Fibroblast of peridontal ligament (primary cell): ENCODE measurements around the gene PIK3R6.

Experiments used
- DNase-seq: peaks from one replicate; pipeline ENCODE4 v3.0.0-alpha.2; 2010; ENCODE audit errors: extremely low read depth

The PIK3R6 gene

DNA sequence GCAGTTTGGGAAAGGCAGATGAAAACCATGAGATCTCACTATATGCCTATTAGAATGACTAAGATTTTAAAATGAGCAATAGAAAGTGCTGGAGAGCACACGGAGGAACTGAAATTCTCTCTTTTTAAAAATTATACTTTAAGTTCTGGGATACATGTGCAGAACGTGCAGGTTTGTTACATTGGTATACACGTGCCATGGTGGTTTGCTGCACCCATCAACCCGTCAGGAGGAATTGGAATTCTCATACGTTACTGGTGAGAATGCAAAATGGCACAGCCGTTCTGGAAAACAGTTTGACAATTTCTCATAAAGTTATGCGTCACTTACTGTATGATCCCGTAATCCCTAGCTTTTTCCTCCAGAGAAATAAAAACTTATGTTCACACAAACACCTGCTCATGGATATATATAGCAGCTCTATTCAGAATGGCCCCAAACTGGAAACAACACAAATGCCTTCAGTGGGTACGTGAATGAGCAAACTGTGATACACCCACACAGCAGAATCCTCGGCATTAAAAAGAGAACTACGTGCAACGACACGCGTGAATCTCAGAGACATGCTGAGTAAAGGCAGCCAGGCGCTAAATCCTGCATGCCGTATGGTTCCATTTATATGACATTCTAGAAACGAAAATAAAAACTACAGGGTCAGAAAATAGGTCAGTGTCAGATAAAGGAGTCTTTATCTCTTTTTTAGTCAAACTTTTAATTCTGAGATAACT lies 11.8 kb downstream of the PIK3R6 start:
- no peak for DNase-seq

DNA sequence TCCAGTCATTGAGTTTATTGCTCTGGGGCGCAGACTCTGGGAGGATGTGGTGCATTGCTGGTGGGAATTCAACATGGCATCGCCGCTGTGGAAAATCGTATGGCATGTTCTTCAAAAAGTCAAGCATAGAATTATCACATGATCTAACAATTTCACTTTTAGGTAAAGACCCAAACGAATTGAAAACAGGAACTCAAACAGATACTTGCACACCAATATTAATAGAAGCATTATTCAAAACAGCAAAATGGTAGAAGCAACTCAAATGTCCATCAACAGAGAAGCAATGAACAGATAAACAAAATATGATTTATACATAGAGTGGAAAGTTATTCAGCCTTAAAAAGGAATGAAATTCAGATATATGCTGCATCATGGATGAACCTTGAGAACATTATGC lies 15.9 kb downstream of the PIK3R6 start:
- no peak for DNase-seq

DNA sequence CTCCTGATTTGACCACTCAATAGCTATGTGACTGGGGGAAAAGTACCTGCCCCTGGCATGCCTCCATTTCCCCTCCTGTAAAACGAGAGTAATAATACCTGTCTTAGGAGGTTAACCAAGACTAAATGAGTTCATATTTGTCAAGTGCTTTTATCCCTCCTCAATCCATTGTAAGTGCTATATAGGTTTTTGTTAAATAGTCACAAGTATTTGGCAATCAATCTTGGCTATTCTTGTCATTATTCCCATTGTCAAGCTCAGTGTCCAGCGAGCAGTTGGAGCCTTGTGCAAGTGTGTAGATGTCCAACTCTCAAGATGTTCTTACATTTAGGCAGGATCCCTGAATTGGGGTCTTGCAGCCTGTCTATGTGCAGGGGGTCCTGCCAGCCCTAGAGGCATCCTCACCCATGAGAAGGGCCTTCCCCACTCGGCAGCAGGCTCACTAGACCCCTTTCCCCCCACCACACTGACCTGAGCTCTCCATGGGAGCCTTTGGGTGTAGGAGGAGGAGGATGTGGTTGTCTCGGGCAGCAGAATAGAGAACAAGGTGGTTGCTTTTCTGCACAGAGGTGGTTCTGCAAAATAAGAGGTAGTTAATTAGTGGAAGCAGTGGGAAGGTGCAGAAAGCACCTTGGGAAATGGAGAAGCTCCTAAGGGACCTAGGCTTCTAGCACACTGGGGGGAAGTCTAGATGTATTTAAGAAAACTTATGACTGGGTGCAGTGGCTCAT lies 18.0 kb downstream of the PIK3R6 start:
- DNase-seq = no peak

DNA sequence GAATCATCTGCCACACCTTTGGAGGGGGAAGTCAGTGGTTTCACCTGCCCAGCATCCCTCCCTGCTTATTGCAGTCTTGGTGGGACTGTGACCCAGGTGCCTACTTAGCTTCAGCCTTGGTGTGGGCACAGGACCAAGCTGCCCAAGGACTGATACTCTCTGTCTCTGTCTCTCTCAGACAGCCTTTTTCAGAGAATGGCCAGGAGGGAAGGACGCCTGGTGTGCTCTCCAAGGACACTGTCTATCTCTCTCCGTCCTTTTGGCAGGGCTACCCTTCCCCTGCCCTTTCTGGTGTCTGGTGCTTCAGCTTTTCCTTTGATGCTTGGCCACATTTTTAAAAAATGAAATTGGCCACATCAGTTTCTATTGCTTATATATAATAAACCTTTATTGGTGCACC lies 19.6 kb downstream of the PIK3R6 start:
- DNase-seq = no peak

DNA sequence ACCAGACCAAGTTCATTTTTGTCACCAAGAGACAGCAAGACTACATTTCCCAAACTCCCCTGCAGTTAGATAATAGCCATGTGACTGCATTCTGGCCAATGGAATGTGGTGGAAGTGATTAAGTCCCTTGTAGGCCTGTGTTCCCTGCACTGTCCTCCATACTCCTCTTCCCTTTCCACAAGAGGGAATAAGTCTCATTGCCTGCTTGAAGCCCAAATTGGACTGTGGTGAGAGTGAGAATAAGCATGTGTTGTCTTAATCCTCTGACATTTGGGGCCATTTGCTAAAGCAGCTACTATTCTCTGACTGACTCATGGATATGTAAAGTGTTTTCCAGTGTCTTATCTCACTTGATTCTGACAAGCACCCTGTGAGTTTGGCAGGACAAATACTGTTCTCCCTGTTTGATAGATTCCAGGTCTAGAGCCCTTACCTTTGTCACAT lies 20.7 kb downstream of the PIK3R6 start:
- DNase-seq = no peak

DNA sequence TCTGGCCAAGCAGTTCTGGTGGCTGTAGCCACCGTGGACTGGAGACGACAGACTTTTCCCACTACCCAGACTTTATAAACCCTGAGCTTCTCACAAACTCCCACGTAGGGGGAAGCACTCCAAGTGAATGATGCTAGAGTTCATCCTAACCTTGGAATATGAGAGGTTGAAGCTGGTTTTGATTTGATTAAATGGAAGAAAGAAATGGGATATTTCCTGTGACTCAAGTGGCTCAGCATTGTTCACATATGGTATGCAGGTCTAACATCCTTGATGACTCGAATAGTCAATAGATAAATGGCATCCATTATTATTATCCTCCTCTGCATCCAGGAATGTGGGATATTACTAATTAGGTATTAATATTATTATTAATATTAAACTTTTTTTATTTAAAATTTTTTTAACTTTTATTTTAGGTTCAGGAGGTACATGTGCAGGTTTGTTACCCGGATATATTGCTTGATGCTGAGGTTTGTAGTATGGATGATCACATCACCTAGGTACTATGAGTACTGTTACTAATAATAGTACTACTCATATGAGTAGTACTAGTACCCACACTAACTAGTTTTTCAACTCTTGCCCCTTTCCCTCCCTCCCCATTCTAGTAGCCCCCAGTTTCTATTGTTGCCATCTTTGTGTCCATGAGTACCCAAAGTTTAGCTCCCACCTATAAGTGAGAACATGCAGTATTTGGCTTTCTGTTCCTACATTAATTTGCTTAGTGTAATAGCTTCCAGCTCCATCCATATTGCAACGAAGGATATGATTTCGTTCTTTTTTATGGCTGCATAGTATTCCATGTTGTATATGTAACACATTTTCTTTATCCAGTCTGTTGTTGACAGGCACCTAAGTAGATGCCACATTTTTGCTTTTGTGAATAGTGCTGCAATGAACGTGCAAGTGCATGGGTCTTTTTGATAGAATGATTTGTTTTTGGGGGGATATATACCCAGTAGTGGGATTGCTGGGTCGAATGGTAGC lies 22.9 kb downstream of the PIK3R6 start:
- no peak for DNase-seq

DNA sequence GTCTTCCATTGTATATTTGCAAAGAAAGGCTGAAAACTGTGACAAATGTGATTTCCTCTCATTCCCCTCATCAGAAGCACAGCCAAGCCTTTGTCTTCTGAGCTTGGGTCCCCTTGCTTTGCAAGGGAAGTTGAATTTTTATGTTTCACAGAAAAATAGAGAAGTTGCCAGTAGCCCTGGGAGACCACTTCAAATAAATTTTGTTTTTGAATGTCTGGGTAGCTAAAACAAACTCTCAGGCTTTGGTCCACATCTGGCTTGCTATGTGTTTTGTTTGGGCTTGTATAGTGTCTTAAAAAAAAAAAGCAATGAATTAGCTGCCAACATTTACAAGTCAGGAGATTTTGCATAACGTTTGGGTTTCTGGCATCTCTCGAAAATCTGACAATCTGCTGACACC lies 24.1 kb downstream of the PIK3R6 start:
- DNase-seq = no peak

DNA sequence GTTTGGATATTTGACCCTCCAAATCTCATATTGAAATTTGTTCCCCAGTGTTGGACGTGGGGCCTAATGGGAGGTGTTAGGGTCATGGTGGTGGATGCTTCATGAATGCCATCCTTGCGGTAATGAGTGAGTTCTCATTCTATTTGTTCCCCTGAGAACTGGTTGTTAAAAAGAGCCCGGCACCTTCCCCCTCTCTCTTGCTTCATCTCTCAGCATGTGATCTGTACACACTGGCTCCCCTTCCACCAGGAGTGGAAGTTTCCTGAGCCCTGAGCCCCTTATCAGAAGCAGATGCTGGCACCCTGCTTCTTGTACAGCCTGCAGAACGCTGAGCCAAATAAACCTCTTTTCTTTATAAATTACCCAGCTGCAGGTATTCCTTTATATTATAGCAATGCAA lies 25.6 kb downstream of the PIK3R6 start:
- DNase-seq = no peak

DNA sequence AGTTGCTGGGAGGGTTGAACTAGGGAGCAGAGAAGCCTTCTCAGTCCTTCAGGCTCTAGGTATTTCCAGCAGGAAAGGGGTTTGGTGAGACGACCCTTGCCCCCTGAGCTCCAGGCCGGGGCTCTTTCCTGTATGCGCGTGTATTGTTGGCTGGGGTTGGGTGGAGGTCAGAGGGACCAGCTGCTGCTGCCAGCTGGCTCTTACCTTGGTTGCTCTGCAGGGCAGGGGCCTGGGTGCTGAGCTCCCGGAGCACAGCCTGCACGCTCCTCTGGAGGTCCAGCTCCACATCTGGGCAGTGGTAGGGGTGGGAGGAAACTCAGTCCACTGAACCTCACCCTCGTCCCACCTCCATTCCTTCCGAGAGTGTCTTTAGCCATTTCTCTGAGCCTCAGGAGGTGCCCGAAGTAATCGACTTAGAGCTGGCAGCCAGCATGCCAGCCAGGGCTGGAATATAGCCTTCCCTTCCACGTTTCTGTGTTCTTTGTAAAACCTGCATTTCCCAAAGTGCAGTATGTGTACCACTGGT lies 28.0 kb downstream of the PIK3R6 start:
- no peak for DNase-seq

DNA sequence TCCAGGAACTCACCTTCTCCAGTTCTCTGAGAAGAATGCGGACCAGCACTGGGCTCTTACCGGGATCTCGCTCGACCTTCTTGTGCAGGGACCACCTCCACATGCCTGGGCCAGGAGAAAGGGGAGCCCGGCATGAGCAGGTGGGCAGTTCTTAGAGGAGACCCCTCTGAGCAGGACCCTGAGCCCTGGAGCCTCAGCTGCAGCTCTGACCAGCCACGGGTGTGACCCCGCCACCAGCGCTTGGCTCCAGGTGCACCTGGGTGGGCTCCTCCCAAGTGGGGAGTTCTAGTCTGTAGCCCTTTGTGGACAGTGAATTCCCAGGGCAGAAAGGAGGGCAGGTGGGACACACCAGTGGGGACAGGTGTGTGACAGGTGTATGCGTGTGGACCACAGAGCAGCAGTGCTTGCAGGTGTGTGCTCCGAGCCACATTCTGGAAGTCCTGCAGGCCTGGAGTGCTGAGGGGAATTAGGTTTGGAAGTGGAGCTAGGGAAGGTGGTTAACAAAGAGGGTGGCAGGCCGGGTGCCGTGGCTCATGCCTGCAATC lies 28.9 kb downstream of the PIK3R6 start:
- no peak for DNase-seq

DNA sequence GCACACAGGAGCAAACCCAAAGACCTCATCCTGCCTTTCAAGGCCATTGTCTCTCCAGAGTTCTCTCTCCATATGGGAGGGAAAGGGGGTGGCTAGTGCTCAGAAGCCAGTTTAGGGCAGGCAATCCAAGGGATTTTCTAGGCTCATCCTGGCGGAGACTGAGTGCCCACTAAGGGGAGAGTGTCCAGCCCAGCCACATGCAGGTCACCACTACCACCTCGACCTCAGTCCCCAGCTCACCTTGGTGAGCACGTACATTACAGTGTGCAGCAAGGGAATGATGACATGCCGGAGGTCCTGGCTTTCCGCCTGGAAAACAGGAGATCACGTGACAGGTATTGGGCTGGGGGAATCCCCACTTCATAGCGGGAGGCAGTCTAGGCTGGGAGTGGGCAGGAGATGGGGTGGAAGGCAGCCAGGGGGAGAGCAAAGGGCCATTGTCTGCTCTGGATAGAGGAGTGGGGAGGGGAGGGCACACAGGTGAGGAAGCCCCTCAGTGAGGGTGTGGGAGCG lies 29.9 kb downstream of the PIK3R6 start:
- no peak for DNase-seq

DNA sequence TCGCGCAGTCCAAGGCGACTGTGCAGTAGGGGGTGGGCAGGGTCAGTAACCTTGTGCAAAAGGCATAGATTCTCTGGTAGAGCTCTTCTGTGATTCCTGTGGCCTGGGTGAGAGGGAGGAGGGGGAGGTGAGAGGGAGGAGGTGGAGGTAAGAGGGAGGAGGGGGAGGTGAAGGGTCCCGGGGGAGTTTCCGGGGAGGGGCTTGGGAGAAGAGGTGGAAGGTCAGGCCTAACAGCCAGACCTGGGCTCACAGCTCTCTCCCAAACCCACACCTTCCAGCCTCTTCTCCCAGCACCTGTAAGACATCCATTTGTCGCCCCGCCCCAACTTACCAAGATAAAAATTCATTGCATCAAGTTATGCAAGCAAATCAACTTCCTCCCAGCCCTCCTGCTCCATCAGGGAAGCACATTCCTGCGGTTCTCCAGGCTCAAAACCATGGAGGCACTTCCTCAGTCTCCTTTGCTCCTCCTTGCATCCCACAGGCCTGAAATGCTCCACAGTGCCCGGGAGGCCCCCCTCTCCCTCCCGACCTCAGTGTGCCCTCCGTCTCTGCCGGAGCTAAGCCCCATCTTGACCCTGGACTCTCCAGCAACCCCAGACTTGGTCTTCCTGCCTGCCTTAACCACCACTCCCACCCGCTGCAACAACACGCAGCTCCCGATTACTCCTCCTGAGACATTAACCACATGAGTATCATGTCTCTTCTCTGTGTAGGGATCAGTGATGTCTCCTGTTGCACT lies 30.5 kb downstream of the PIK3R6 start:
- DNase-seq = no peak

DNA sequence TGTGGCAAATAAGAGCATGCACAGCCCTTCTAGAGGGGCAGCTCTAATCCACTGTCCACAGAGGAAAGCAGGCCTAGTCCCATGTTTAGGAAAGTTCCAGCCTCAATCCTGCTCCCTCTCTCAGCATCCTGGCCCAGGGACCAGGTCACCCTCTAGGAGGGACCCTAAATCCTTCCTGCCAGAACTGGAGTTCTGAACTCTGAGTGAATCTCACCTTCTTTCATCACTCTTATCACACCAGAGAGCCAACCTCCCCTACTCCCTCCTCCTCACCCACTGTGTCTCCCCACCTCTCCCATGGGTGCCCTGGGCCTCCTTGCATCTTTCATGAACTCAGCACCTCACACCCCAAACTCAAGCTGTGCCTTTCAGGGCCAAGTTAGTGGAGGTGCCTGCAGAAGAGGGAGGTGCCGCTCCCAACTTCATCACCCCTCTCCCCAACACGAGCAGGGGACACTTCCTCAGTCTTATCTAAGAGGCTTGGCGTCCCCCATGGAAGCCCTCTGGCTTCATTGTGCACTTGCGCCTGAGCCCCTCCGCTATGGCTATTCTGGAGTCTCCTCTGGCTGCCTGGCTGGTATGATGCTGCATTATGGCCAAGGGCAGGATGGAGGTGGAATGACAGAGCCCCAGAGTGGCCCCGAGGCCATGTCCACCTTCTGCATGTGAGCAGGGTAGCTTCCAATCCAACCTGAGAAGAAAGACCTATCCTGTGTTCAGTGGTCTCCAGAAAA lies 31.7 kb downstream of the PIK3R6 start:
- DNase-seq = no peak

DNA sequence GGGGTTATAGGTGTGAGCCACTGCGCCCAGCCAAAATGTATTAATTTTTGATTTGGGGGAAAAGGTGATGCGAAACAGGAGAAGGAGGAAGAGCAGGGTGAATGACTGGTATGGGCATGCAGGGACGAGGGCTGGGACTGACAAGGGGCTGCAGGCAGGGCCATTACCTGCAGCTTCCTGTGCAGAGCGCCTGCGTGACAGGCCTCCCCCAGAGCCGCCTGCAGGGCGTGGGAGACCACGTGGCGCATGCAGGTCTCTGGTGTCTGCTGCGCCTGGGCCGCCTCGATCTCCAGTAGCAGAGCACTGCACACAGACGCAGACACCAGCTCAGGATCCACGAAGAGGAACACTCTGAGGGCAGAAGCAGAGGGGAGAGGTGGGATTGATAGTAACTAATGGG lies 32.4 kb downstream of the PIK3R6 start:
- DNase-seq = no peak

DNA sequence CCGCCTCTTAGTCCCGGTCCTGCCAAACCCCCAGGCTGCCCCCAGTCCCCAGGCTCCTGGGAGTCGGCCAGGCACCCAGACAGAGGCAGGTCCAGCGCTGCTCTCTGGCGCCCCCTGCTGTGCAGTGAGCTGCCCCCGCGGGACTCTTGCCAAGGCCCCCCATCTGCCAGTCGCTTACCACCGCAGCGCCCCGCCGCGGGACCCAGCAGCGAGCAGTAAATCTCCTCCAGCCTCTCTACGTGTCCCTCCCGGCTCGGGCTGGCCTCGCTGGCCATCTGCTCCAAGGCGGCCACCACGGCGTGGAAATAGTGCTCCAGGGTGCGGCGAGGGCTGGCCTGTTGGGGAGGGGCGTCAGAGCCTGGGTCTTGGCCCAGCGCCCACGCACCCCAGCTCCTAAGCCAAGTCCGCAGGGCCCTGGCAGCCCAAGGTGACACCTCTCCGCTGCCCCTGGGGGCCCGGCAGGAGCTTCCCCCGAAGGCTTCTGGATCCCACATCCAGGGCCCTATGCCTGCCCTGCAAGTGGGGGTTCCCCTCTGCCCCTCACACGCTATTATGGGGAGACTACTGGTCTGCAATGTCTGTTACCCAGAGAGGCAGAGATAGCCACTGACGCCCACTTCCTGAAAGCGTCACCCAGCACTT lies 34.6 kb downstream of the PIK3R6 start:
- no peak for DNase-seq

DNA sequence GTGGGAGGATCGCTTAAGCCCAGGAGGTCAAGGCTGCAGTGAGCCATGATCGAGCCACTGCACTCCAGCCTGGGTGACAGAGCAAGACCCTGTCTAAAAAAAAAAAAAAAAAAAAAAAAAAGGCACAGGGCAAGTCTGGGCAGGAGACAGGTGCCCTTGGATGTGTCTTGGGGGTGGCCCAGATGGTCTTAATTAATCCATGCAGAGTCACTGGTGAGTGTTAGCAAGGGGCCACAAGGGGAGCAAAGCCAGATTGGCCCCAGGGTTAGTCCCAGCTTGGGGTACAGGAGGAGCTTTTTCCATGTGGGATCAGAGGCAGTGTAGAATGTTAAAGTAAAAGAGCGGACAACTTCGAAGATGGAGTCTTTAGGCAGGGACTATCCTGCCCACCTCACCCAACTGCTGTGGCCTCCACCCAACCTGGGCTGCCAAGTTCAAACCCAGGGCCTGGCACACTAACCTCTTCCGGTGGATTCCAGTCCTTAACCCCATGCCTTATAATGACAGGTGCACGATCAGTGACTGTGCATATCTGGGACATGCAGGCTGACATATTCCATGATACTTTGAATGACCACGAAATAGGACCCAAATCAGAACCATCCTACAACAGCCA lies 36.1 kb downstream of the PIK3R6 start:
- no peak for DNase-seq

DNA sequence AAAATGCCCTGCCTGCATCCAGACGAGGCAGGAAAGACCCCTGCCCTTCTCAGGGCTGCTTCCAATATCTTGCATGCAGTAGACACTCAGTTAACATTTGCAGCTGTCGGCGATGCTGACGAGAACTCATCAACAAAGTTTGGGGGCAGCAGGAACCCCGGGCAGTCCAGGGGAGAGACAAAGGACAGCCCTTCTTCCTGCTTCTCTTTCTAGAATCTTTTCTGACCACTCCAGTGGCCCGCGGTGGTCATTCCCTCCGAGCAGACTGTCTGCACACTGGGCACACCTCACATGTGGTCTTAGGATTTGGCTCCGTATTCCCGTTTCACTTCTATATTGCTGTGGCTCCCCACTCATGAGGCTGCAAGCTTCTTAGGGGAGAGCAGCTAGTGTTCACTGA lies 37.3 kb downstream of the PIK3R6 start:
- DNase-seq = no peak

DNA sequence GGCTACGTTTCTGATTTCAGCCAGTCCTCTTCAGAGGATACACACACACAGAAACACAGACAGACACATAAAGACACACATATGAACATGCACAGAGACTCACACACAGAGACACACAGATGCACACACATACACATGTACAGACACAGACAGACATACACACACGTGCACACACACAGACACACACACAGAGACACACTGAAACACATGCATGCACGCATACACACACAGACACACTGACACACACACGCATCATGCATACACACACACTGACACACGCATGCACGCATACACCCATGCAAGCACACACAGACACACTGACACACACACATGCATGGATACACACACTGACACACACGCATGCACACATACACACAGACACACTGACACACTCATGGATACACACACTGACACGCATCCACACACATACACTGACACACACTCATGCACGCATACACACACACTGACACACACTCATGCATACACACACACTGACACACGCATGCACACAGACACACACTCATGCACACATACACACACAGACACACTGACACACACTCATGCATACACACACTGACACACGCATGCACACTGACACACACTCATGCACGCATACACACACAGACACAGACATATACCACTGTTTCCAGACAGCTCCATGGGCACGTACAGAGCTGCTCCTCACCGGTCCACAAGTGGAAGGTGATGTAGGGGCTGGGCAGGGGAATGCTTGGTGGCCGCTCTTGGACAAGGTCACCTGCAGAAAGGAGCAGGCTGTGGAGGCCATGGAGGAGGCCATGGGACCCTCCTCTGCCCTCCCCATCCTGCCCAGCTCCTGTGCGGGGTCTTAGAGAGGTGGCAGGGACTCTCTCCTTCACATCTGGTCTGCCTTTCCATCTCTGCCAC lies 38.2 kb downstream of the PIK3R6 start:
- DNase-seq = no peak
